ENCODE measurements around the gene PAX8.
A peak's percentile ranks its signal among the peaks of the same experiment; 100 is the strongest.

Gene PAX8

GRCh38 chr2:113175042-113175628 lies 103.6 kb downstream of the PAX8 start:
- peak overlapping the region; percentile 92 for H3K27ac Mint-ChIP-seq
- peaks cover 3% of the 10 kb centered on the region for H3K9me3 Mint-ChIP-seq
- peaks cover 79% of the 10 kb centered on the region for H3K36me3 Mint-ChIP-seq
- ATAC-seq (peak; percentile 83), DNase-seq (ENCODE audit: low spot score in 2 of 2) (peak; percentile 54 to 85)
- peaks cover 73% of the 10 kb centered on the region for H3K4me1 Mint-ChIP-seq
- peak overlapping the region; percentile 77 for H3K4me3 Mint-ChIP-seq

GRCh38 chr2:113174376-113174750 lies 104.4 kb downstream of the PAX8 start:
- peaks cover 73% of the 10 kb centered on the region for H3K4me1 Mint-ChIP-seq
- H3K4me3 Mint-ChIP-seq, result peak overlapping the region; percentile 77
- no peak for ATAC-seq
- H3K9me3 Mint-ChIP-seq, result peaks cover 3% of the 10 kb centered on the region
- peak overlapping the region; percentile 92 for H3K27ac Mint-ChIP-seq
- H3K36me3 Mint-ChIP-seq, result peaks cover 72% of the 10 kb centered on the region
- DNase-seq (ENCODE audit: low spot score in 2 of 2), result no peak

- Mint-ChIP-seq H3K27ac (peak within 1 kb of the TSS; percentile 92), H3K4me1 (peaks cover 73% of the 10 kb centered on the region), H3K36me3 (peaks cover 66% of the 10 kb centered on the region), H3K4me3 (peak within 1 kb of the TSS; percentile 77), H3K9me3 (peaks cover 3% of the 10 kb centered on the region)
- ATAC-seq (peak; percentile 88), DNase-seq (ENCODE audit: low spot score in 2 of 2) (peak; percentile 70 to 91)
Observed at GRCh38 chr2:113173542-113174375, 105.0 kb downstream of the PAX8 start, which contains the start of gene PSD4. Gene PSD4, plus strand, starts transcription at chr2:113173971. Its CDS starts 8,486 bp downstream, at chr2:113182457.

- Mint-ChIP-seq H3K9me3 (peaks cover 3% of the 10 kb centered on the region), H3K36me3 (peaks cover 64% of the 10 kb centered on the region), H3K27ac (peak overlapping the region; percentile 92), H3K4me3 (peak overlapping the region; percentile 77), H3K4me1 (peaks cover 73% of the 10 kb centered on the region)
- no peak for ATAC-seq
- DNase-seq (ENCODE audit: low spot score in 2 of 2), result no peak
Observed at GRCh38 chr2:113172721-113173541, 105.8 kb downstream of the PAX8 start.

GRCh38 chr2:113171334-113172075 lies 107.2 kb downstream of the PAX8 start:
- no peak for ATAC-seq

GRCh38 chr2:113169586-113169985 lies 109.1 kb downstream of the PAX8 start:
- Mint-ChIP-seq H3K9me3 (peaks cover 3% of the 10 kb centered on the region), H3K4me1 (peaks cover 72% of the 10 kb centered on the region), H3K27ac (peak overlapping the region; percentile 73), H3K4me3 (peak overlapping the region; percentile 32), H3K36me3 (peaks cover 32% of the 10 kb centered on the region)
- no peak for ATAC-seq
- peak in 1 of 2 donors; percentile 34 for DNase-seq (ENCODE audit: low spot score in 2 of 2)

More at GRCh38 chr2:113171334-113172075, 107.2 kb downstream of the PAX8 start:
- DNase-seq (ENCODE audit: low spot score in 2 of 2), result no peak
- Mint-ChIP-seq H3K36me3 (peaks cover 51% of the 10 kb centered on the region), H3K4me3 (no peak overlapping the region), H3K9me3 (peaks cover 3% of the 10 kb centered on the region), H3K27ac (peak overlapping the region; percentile 92), H3K4me1 (peaks cover 75% of the 10 kb centered on the region)

- peaks cover 26% of the 10 kb centered on the region for H3K36me3 Mint-ChIP-seq
- DNase-seq (ENCODE audit: low spot score in 2 of 2), result no peak
- H3K4me3 Mint-ChIP-seq, result peak overlapping the region; percentile 32
- peak; percentile 31 for ATAC-seq
- peak overlapping the region; percentile 73 for H3K27ac Mint-ChIP-seq
- peaks cover 78% of the 10 kb centered on the region for H3K4me1 Mint-ChIP-seq
- peaks cover 3% of the 10 kb centered on the region for H3K9me3 Mint-ChIP-seq
Observed at GRCh38 chr2:113169002-113169530, 109.7 kb downstream of the PAX8 start.

GRCh38 chr2:113167962-113168340 lies 110.8 kb downstream of the PAX8 start:
- peak in 1 of 2 donors; percentile 46 for DNase-seq (ENCODE audit: low spot score in 2 of 2)
- H3K4me3 Mint-ChIP-seq, result peak overlapping the region; percentile 32
- H3K4me1 Mint-ChIP-seq, result peaks cover 70% of the 10 kb centered on the region

GRCh38 chr2:113167115-113167932 lies 111.4 kb downstream of the PAX8 start:
- peak overlapping the region; percentile 73 for H3K27ac Mint-ChIP-seq
- peaks cover 69% of the 10 kb centered on the region for H3K4me1 Mint-ChIP-seq
- peaks cover 13% of the 10 kb centered on the region for H3K36me3 Mint-ChIP-seq
- ATAC-seq, result peak; percentile 57
- peak overlapping the region; percentile 32 for H3K4me3 Mint-ChIP-seq
- DNase-seq (ENCODE audit: low spot score in 2 of 2), result no peak
- H3K9me3 Mint-ChIP-seq, result peaks cover 3% of the 10 kb centered on the region

More at GRCh38 chr2:113167962-113168340, 110.8 kb downstream of the PAX8 start:
- peaks cover 3% of the 10 kb centered on the region for H3K9me3 Mint-ChIP-seq
- ATAC-seq, result no peak
- H3K36me3 Mint-ChIP-seq, result peaks cover 17% of the 10 kb centered on the region
- peak overlapping the region; percentile 73 for H3K27ac Mint-ChIP-seq

GRCh38 chr2:113166187-113166645 lies 112.5 kb downstream of the PAX8 start:
- ATAC-seq (no peak), DNase-seq (ENCODE audit: low spot score in 2 of 2) (no peak)
- H3K9me3 Mint-ChIP-seq, result peaks cover 3% of the 10 kb centered on the region
- H3K36me3 Mint-ChIP-seq, result peaks cover 11% of the 10 kb centered on the region
- peak overlapping the region; percentile 17 for H3K27ac Mint-ChIP-seq
- no peak overlapping the region for H3K4me3 Mint-ChIP-seq
- H3K4me1 Mint-ChIP-seq, result peaks cover 58% of the 10 kb centered on the region
